Astrocyte (in vitro differentiated cells and primary cell): ENCODE data around the gene POLR2I. TPM values are rescaled to one million over a fixed set of nuclear protein-coding genes. Genes with fewer than 3 reads are reported as not detected.

Experiments used
- DNase-seq: peaks from one replicate; pipeline ENCODE4 v3.0.0-alpha.2; 2010; ENCODE audit warnings: low read depth
- FAIRE-seq: peaks from 2 replicates; lab custom pipeline; 2011; peaks lifted over from hg19 to GRCh38; lab: Jason Lieb, UNC
- H2AFZ ChIP-seq: 2 replicates; pipeline ENCODE4 v1.6.0; 2012; ENCODE audit warnings: low read depth, low read length, inconsistent platforms
- H3K27ac ChIP-seq: 2 replicates; pipeline ENCODE4 v1.5.1; 2011; ENCODE audit warnings: low read depth, low read length, inconsistent platforms
- H3K27me3 ChIP-seq: 2 replicates; pipeline ENCODE4 v1.6.0; 2011; ENCODE audit warnings: low read length, inconsistent platforms; ENCODE audit not compliant: insufficient read depth
- H3K36me3 ChIP-seq: 2 replicates; pipeline ENCODE4 v1.5.1; 2011; ENCODE audit warnings: low read length, inconsistent platforms; ENCODE audit not compliant: insufficient read depth
- H3K4me1 ChIP-seq: 2 replicates; pipeline ENCODE4 v1.5.1; 2011; ENCODE audit warnings: low read length, inconsistent platforms; ENCODE audit not compliant: insufficient read depth
- H3K4me2 ChIP-seq: 2 replicates; pipeline ENCODE4 v1.6.0; 2012; ENCODE audit warnings: low read length, inconsistent platforms
- H3K4me3 ChIP-seq: 2 replicates; pipeline ENCODE4 v1.5.1; 2011; ENCODE audit warnings: low read depth, mild to moderate bottlenecking, low read length, inconsistent platforms; ENCODE audit not compliant: insufficient read depth
- H3K79me2 ChIP-seq: 2 replicates; pipeline ENCODE4 v1.6.0; 2012; ENCODE audit warnings: mild to moderate bottlenecking, low read length, inconsistent platforms; ENCODE audit not compliant: insufficient read depth
- H3K9ac ChIP-seq: 2 replicates; pipeline ENCODE4 v1.6.0; 2012; ENCODE audit warnings: mild to moderate bottlenecking, low read length, inconsistent platforms
- H3K9me3 ChIP-seq: 2 replicates; pipeline ENCODE4 v1.5.1; 2012; ENCODE audit warnings: low read depth, mild to moderate bottlenecking, low read length, inconsistent platforms; ENCODE audit not compliant: insufficient read depth
- H4K20me1 ChIP-seq: 2 replicates; pipeline ENCODE4 v1.6.0; 2012; ENCODE audit warnings: low read length, inconsistent platforms; ENCODE audit not compliant: insufficient read depth
- H3K27ac Mint-ChIP-seq: one replicate; pipeline ENCODE4 v1.8.0; 2021; ENCODE audit warnings: mild to moderate bottlenecking, mixed read lengths; ENCODE audit not compliant: unreplicated experiment
- H3K27me3 Mint-ChIP-seq: one replicate; pipeline ENCODE4 v1.8.0; 2021; ENCODE audit warnings: low read depth, mixed read lengths; ENCODE audit not compliant: unreplicated experiment
- H3K36me3 Mint-ChIP-seq: one replicate; pipeline ENCODE4 v1.8.0; 2021; ENCODE audit warnings: low read depth, mixed read lengths; ENCODE audit not compliant: unreplicated experiment
- H3K4me1 Mint-ChIP-seq: one replicate; pipeline ENCODE4 v1.8.0; 2021; ENCODE audit warnings: low read depth, mixed read lengths; ENCODE audit not compliant: unreplicated experiment
- H3K4me3 Mint-ChIP-seq: one replicate; pipeline ENCODE4 v1.8.0; 2021; ENCODE audit warnings: mild to moderate bottlenecking, moderate library complexity, mixed read lengths; ENCODE audit not compliant: unreplicated experiment
- H3K9me3 Mint-ChIP-seq: one replicate; pipeline ENCODE4 v1.8.0; 2021; ENCODE audit warnings: mild to moderate bottlenecking, mixed read lengths; ENCODE audit not compliant: unreplicated experiment
- CTCF ChIP-seq: IDR thresholded peaks from 2 replicates; pipeline ENCODE4 v1.5.1; 2011; ENCODE audit warnings: low read depth, mild to moderate bottlenecking, inconsistent platforms, low read length, moderate library complexity; ENCODE audit not compliant: insufficient read depth
- EZH2 ChIP-seq: IDR thresholded peaks from 2 replicates; pipeline ENCODE4 v1.6.1; 2012; ENCODE audit warnings: mild to moderate bottlenecking, low read length, inconsistent platforms; ENCODE audit not compliant: insufficient read depth
- total RNA-seq: library from RNA; stranded (reverse); gene quantifications from 2 replicates; pipeline ENCODE4 v1.2.1, GENCODE V29; 2021

POLR2I gene
- total RNA-seq, 1 donor from 2014 or later = 65.1 TPM

- H3K9me3 Mint-ChIP-seq = peaks cover 3% of the 10 kb centered on the region
- Histone ChIP-seq H3K4me2 (peak overlapping the region; percentile 95), H3K27ac (peak overlapping the region; percentile 97), H3K79me2 (peaks cover 43% of the 10 kb centered on the region), H3K27me3 (no peaks in the 10 kb centered on the region), H3K9me3 (no peaks in the 10 kb centered on the region), H2AFZ (peak overlapping the region; percentile 51), H3K36me3 (peaks cover 18% of the 10 kb centered on the region), H3K4me1 (peaks cover 15% of the 10 kb centered on the region), H3K4me3 (peak overlapping the region; percentile 90), H4K20me1 (peaks cover 32% of the 10 kb centered on the region), H3K9ac (peak overlapping the region; percentile 98)
- H3K4me3 Mint-ChIP-seq = peak overlapping the region; percentile 98
- FAIRE-seq = no peak
- peaks cover 6% of the 10 kb centered on the region for H3K4me1 Mint-ChIP-seq
- DNase-seq = peak; percentile 67
- peaks cover 14% of the 10 kb centered on the region for H3K36me3 Mint-ChIP-seq
- no peak for TF ChIP-seq EZH2
- no peak for TF ChIP-seq CTCF
- peak overlapping the region; percentile 98 for H3K27ac Mint-ChIP-seq
- H3K27me3 Mint-ChIP-seq = no peaks in the 10 kb centered on the region
Observed at GRCh38 chr19:36140304-36141038, 25.8 kb upstream of the POLR2I start.

GRCh38 chr19:36139473-36140303 is 25.0 kb upstream of the POLR2I start, which contains the start of gene CAPNS1:
Gene CAPNS1, plus strand, starts transcription at chr19:36140066. Its CDS starts 946 bp downstream, at chr19:36141012.
- H3K4me3 ChIP-seq = peak within 1 kb of the TSS; percentile 90
- peaks cover 15% of the 10 kb centered on the region for H3K4me1 ChIP-seq
- H3K9me3 ChIP-seq = no peaks in the 10 kb centered on the region
- peaks cover 14% of the 10 kb centered on the region for H3K36me3 ChIP-seq
- peak within 1 kb of the TSS; percentile 97 for H3K27ac ChIP-seq
- no peaks in the 10 kb centered on the region for H3K27me3 Mint-ChIP-seq
- peak within 1 kb of the TSS; percentile 98 for H3K27ac Mint-ChIP-seq
- TF ChIP-seq EZH2 = no peak
- no peak for TF ChIP-seq CTCF
- H3K79me2 ChIP-seq = peaks cover 38% of the 10 kb centered on the region
- DNase-seq (peak; percentile 79), FAIRE-seq (no peak)
- peak within 1 kb of the TSS; percentile 95 for H3K4me2 ChIP-seq
- peak within 1 kb of the TSS; percentile 98 for H3K9ac ChIP-seq
- peaks cover 6% of the 10 kb centered on the region for H3K4me1 Mint-ChIP-seq
- no peaks in the 10 kb centered on the region for H3K27me3 ChIP-seq
- H3K9me3 Mint-ChIP-seq = peaks cover 3% of the 10 kb centered on the region
- H3K36me3 Mint-ChIP-seq = peaks cover 13% of the 10 kb centered on the region
- H2AFZ ChIP-seq = peak within 1 kb of the TSS; percentile 78
- H3K4me3 Mint-ChIP-seq = peak within 1 kb of the TSS; percentile 98
- H4K20me1 ChIP-seq = peaks cover 25% of the 10 kb centered on the region
